Sigmoid colon (tissue), 7 donors: ENCODE measurements around the gene TRAF4. TPM values are rescaled to one million over a fixed set of nuclear protein-coding genes. Genes with fewer than 3 reads are reported as not detected.
A peak's percentile ranks its signal among the peaks of the same experiment; 100 is the strongest.

Experiments used
- DNase-seq: peaks from one replicate; pipeline ENCODE4 v3.0.0-alpha.2; 2019
- H3K27ac ChIP-seq, 4 donors: fragments of 200-600 bp; sonication (generic); one replicate each; pipeline ENCODE4 v1.5.1; 2016 to 2019; ENCODE audit warnings: mild to moderate bottlenecking in 1 of 4
- H3K27me3 ChIP-seq, 3 donors: fragments of 200-600 bp; sonication (generic); one replicate each; pipeline ENCODE4 v1.5.1; 2019; ENCODE audit warnings: mild to moderate bottlenecking in 1 of 3
- H3K36me3 ChIP-seq, 4 donors: fragments of 200-600 bp; sonication (generic); one replicate each; pipeline ENCODE4 v1.5.1; 2016 to 2019
- H3K4me1 ChIP-seq, 4 donors: fragments of 200-600 bp; sonication (generic); one replicate each; pipeline ENCODE4 v1.5.1; 2017 to 2019
- H3K4me3 ChIP-seq, 4 donors: fragments of 200-600 bp; sonication (generic); one replicate each; pipeline ENCODE4 v1.5.1; 2017 to 2019; ENCODE audit warnings: mild to moderate bottlenecking in 2 of 4, moderate library complexity in 1 of 4
- H3K9me3 ChIP-seq, 4 donors: fragments of 200-600 bp in 3 of 4; sonication (generic) in 3 of 4; one replicate each; pipeline versions ENCODE4 v1.5.1 to v1.6.1; 2013 to 2019
- EP300 ChIP-seq, 4 donors: sonication (generic); formaldehyde crosslinking; IDR thresholded peaks; one replicate each; pipeline ENCODE4 v1.6.1; 2017; ENCODE audit warnings: antibody characterized with exemption in 4 of 4
- POLR2A ChIP-seq, 2 donors: fragments of 450-650 bp; IDR thresholded peaks; one replicate each; pipeline ENCODE4 v1.6.1; 2016; ENCODE audit warnings: antibody characterized with exemption in 2 of 2, mild to moderate bottlenecking in 2 of 2, moderate library complexity in 2 of 2
- POLR2AphosphoS5 ChIP-seq, 4 donors: sonication (generic); formaldehyde crosslinking; IDR thresholded peaks; one replicate each; pipeline ENCODE4 v1.6.1; 2017; ENCODE audit warnings: antibody characterized with exemption in 4 of 4
- WGBS, 2 donors: extraction: QIAGEN DNeasy Blood & Tissue Kit; methylation state at CpG; one replicate each; pipeline ENCODE4 v1.1.7; 2013; 5-methylcytosine and 5-hydroxymethylcytosine counted together
- intact Hi-C: fragments of 100-400 bp; cut with DNase I; formaldehyde crosslinking; loops from one replicate; pipeline ENCODE4 v1.15.1; 2023
- polyA plus RNA-seq, 3 donors: library from polyadenylated mRNA; stranded (reverse); fragments of 200-250 nt; gene quantifications; one replicate each; pipeline ENCODE4 v1.2.3, GENCODE V29; 2013
- total RNA-seq, 4 donors: library from RNA; depleted of rRNA; stranded (reverse); fragments of >200 nt; gene quantifications; one replicate each; pipeline ENCODE4 v1.1.0, GENCODE V29; 2016
- TF ChIP-seq, protein P1 (sequence below), 4 experiments: fragments of 450-650 bp in 3 of 4; fragments of 200-600 bp in 1 of 4; IDR thresholded peaks; one replicate each; pipeline ENCODE4 v1.5.1; 2016 to 2019; ENCODE audit warnings: antibody characterized with exemption in 4 of 4, mild to moderate bottlenecking in 3 of 4, moderate library complexity in 2 of 4
- donor health status: healthy with polysubstance abuse.
- donor health status: Bipolar disorder and iron deficiency.
- donor health status: healthy.

The TRAF4 gene, protein sequence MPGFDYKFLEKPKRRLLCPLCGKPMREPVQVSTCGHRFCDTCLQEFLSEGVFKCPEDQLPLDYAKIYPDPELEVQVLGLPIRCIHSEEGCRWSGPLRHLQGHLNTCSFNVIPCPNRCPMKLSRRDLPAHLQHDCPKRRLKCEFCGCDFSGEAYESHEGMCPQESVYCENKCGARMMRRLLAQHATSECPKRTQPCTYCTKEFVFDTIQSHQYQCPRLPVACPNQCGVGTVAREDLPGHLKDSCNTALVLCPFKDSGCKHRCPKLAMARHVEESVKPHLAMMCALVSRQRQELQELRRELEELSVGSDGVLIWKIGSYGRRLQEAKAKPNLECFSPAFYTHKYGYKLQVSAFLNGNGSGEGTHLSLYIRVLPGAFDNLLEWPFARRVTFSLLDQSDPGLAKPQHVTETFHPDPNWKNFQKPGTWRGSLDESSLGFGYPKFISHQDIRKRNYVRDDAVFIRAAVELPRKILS
- 10 to 100 TPM in 1 of 4 donors, 1 to 10 TPM in 3; 3.9 to 11.6 (median 5.1) TPM for total RNA-seq
- 10 to 100 TPM; 59.6 to 94.1 (median 72.1) TPM for polyA plus RNA-seq

GRCh38 chr17:28743243-28744103 is at the start of gene TRAF4:
TSS of gene TRAF4 (plus strand) at chr17:28744011. CDS start at chr17:28744113, 102 bp downstream.
- DNase-seq = peak; percentile 86
- intact Hi-C loops = loop anchor here (1.0 kb wide), 1 partner anchor 14 kb away; no protein-coding TSS in a partner anchor
- Histone ChIP-seq H3K36me3 (peaks cover 0 to 8% (median 2%) of the 10 kb centered on the region in 4 donors), H3K4me3 (peak within 1 kb of the TSS; percentile 64 to 78 (median 72)), H3K27ac (peak within 1 kb of the TSS; percentile 84 to 91 (median 89)), H3K4me1 (peaks cover 0 to 42% (median 41%) of the 10 kb centered on the region in 4 donors), H3K9me3 (no peaks in the 10 kb centered on the region), H3K27me3 (no peaks in the 10 kb centered on the region)
- WGBS, 2 donors = 1 to 2% methylated on average over 70 of the region's 70 CpGs
- TF ChIP-seq, protein P1, sequence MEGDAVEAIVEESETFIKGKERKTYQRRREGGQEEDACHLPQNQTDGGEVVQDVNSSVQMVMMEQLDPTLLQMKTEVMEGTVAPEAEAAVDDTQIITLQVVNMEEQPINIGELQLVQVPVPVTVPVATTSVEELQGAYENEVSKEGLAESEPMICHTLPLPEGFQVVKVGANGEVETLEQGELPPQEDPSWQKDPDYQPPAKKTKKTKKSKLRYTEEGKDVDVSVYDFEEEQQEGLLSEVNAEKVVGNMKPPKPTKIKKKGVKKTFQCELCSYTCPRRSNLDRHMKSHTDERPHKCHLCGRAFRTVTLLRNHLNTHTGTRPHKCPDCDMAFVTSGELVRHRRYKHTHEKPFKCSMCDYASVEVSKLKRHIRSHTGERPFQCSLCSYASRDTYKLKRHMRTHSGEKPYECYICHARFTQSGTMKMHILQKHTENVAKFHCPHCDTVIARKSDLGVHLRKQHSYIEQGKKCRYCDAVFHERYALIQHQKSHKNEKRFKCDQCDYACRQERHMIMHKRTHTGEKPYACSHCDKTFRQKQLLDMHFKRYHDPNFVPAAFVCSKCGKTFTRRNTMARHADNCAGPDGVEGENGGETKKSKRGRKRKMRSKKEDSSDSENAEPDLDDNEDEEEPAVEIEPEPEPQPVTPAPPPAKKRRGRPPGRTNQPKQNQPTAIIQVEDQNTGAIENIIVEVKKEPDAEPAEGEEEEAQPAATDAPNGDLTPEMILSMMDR (IDR thresholded peaks at IDR 0.05) = no peak
- TF ChIP-seq EP300 (IDR thresholded peaks at IDR 0.05) (no peak), POLR2A (IDR thresholded peaks at IDR 0.05) (peak in 1 of 2 donors; percentile 20), POLR2AphosphoS5 (IDR thresholded peaks at IDR 0.05) (peak in 1 of 4 donors; percentile 8)

GRCh38 chr17:28698253-28698941 is 45.4 kb upstream of the TRAF4 start:
- H3K9me3 ChIP-seq = no peaks in the 10 kb centered on the region
- H3K27ac ChIP-seq = no peak overlapping the region
- peaks cover 76 to 100% (median 92%) of the 10 kb centered on the region in 4 donors for H3K36me3 ChIP-seq
- intact Hi-C loops = no loop called here
- 19 to 76% methylated on average over 6 of the region's 6 CpGs for WGBS, 2 donors
- TF ChIP-seq POLR2A (IDR thresholded peaks at IDR 0.05) (peak in 1 of 2 donors; percentile 37), POLR2AphosphoS5 (IDR thresholded peaks at IDR 0.05) (no peak)
- TF ChIP-seq, protein P1 (IDR thresholded peaks at IDR 0.05) = peak in 1 of 4 experiments; percentile 6
- no peaks in the 10 kb centered on the region for H3K4me1 ChIP-seq
- H3K4me3 ChIP-seq = no peak overlapping the region
- DNase-seq = no peak
- no peaks in the 10 kb centered on the region for H3K27me3 ChIP-seq

- H3K36me3 ChIP-seq = peaks cover 64 to 88% (median 74%) of the 10 kb centered on the region in 4 donors
Measured at GRCh38 chr17:28700278-28700677, 43.5 kb upstream of the TRAF4 start.

More at GRCh38 chr17:28700278-28700677, 43.5 kb upstream of the TRAF4 start:
- Histone ChIP-seq H3K27me3 (no peaks in the 10 kb centered on the region), H3K9me3 (no peaks in the 10 kb centered on the region), H3K4me1 (no peaks in the 10 kb centered on the region), H3K27ac (no peak overlapping the region), H3K4me3 (no peak overlapping the region)
- WGBS, 2 donors = 77 to 89% methylated on average over 8 of the region's 8 CpGs
- no peak for DNase-seq
- TF ChIP-seq, protein P1 (IDR thresholded peaks at IDR 0.05) = no peak
- intact Hi-C loops = no loop called here
